ENCODE data around the gene ENTPD8.
A peak's percentile ranks its signal among the peaks of the same experiment; 100 is the strongest.

The ENTPD8 gene

GRCh38 chr9:137416563-137417151 lies 24.5 kb downstream of the ENTPD8 start:
- TF ChIP-seq ESRRG (CRISPR knock-in tag; IDR thresholded peaks at IDR 0.05) = no peak
- no peak for TF ChIP-seq TOX (CRISPR knock-in tag; IDR thresholded peaks at IDR 0.05; ENCODE audit: borderline replicate concordance)
- no peak for TF ChIP-seq BACH2 (CRISPR knock-in tag; IDR thresholded peaks at IDR 0.05; ENCODE audit: borderline replicate concordance)
- TF ChIP-seq GLIS3 (CRISPR knock-in tag; IDR thresholded peaks at IDR 0.05) = no peak
- ATAC-seq = no peak

DNA sequence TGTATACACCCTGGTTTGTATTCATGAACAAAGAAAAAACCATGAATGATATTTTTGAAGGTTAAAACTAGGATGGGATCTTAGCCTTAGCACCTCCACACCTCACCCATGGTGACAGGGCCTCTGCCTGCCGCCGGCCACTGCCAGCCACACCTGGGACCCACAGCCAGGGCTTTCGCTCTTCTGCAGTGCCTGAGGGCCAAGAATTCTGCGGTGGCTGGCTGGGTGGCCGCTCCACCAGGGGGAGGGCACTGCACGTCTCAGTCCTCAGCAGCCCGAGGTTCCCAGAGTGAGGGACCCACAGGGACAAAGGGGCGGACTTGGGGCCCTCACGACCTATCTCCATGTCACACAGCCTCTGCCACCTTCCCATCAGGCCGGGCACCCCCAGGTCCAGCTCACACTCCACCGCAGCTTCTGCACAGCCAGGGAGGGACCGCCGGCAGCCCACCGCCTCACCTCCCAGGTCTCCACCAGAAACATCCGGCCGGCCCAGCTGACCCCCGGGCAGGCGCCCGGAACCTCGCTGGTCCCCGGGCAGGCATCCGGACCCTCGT lies 25.1 kb downstream of the ENTPD8 start:
- no peak for ATAC-seq
- no peak for TF ChIP-seq ZNF8 (CRISPR knock-in tag; IDR thresholded peaks at IDR 0.05)
- TF ChIP-seq TSHZ2 (CRISPR knock-in tag; IDR thresholded peaks at IDR 0.05) = no peak
- TF ChIP-seq RARB (CRISPR knock-in tag; IDR thresholded peaks at IDR 0.05) = no peak

- TF ChIP-seq OSR1 (CRISPR knock-in tag; IDR thresholded peaks at IDR 0.05) (no peak), TSHZ2 (CRISPR knock-in tag; IDR thresholded peaks at IDR 0.05) (no peak), ISL1 (CRISPR knock-in tag; IDR thresholded peaks at IDR 0.05) (no peak), CSRNP3 (CRISPR knock-in tag; IDR thresholded peaks at IDR 0.05) (no peak), SNAI2 (CRISPR knock-in tag; IDR thresholded peaks at IDR 0.05) (no peak), ZC3H10 (CRISPR knock-in tag; IDR thresholded peaks at IDR 0.05) (no peak), ZFP30 (CRISPR knock-in tag; IDR thresholded peaks at IDR 0.05) (no peak), PATZ1 (CRISPR knock-in tag; IDR thresholded peaks at IDR 0.05; ENCODE audit: borderline replicate concordance) (no peak), RARB (CRISPR knock-in tag; IDR thresholded peaks at IDR 0.05) (no peak), ZNF8 (CRISPR knock-in tag; IDR thresholded peaks at IDR 0.05) (no peak), BACH2 (CRISPR knock-in tag; IDR thresholded peaks at IDR 0.05; ENCODE audit: borderline replicate concordance) (no peak), ZFP3 (CRISPR knock-in tag; IDR thresholded peaks at IDR 0.05) (no peak), GLIS3 (CRISPR knock-in tag; IDR thresholded peaks at IDR 0.05) (no peak), ARNTL (CRISPR knock-in tag; IDR thresholded peaks at IDR 0.05; ENCODE audit: borderline replicate concordance, low read depth) (no peak), ZNF565 (CRISPR knock-in tag; conservative IDR thresholded peaks at IDR 0.05; ENCODE audit: low read depth) (no peak), CSDC2 (CRISPR knock-in tag; IDR thresholded peaks at IDR 0.05) (no peak), ZNF70 (CRISPR knock-in tag; IDR thresholded peaks at IDR 0.05) (no peak), ESRRG (CRISPR knock-in tag; IDR thresholded peaks at IDR 0.05) (no peak)
- ATAC-seq = no peak
Observed at GRCh38 chr9:137415451-137415850, 25.7 kb downstream of the ENTPD8 start.

DNA sequence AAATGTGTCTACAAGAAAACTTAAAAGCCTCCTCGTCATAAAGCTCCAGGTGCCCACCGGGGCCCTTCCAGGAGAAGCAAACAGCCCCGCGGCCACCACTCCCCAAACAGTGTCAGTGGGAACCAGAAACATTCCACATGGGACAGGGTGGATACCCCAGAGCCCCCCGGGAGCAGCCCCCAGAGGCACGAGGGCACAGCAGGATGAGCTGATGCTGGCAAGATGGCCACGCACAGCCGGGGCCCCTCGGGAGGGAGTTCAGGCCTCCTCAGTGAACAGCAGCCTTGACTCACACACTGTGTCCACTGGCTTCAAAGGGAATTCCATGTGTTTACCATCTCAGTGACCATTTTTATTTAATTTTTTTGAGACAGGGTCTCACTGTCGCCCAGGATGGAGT lies 28.7 kb downstream of the ENTPD8 start:
- peak; percentile 28; the same call in 2 of the 3 replicates for ATAC-seq
- TF ChIP-seq ZFP3 (CRISPR knock-in tag; IDR thresholded peaks at IDR 0.05) (no peak), RARB (CRISPR knock-in tag; IDR thresholded peaks at IDR 0.05) (no peak), BACH2 (CRISPR knock-in tag; IDR thresholded peaks at IDR 0.05; ENCODE audit: borderline replicate concordance) (no peak), CSDC2 (CRISPR knock-in tag; IDR thresholded peaks at IDR 0.05) (no peak), TSHZ2 (CRISPR knock-in tag; IDR thresholded peaks at IDR 0.05) (no peak), SNAI2 (CRISPR knock-in tag; IDR thresholded peaks at IDR 0.05) (no peak), TCF4 (CRISPR knock-in tag; IDR thresholded peaks at IDR 0.05; ENCODE audit: borderline replicate concordance) (no peak), ZC3H10 (CRISPR knock-in tag; IDR thresholded peaks at IDR 0.05) (no peak), PPARA (CRISPR knock-in tag; IDR thresholded peaks at IDR 0.05; ENCODE audit: borderline replicate concordance) (no peak), ISL1 (CRISPR knock-in tag; IDR thresholded peaks at IDR 0.05) (no peak), PATZ1 (CRISPR knock-in tag; IDR thresholded peaks at IDR 0.05; ENCODE audit: borderline replicate concordance) (no peak)

Data from SK-N-SH treated with all-trans-retinoic acid at 6 μM for 48 hours (cell line).